CD4-positive, CD25-positive, alpha-beta regulatory T cell (primary cell): ENCODE measurements around the gene C2orf92. TPM values are rescaled to one million over a fixed set of nuclear protein-coding genes. Genes with fewer than 3 reads are reported as not detected.
"Not testable (repeated sequence)": the region's sequence is repeated elsewhere in the genome, so short reads cannot be mapped to it uniquely, and the experiment has no call there.

Experiments
- ATAC-seq, 2 donors: fragments of 150-1000 bp; cut with Tn5 transposase; one replicate each; pipeline ENCODE4 v1.10.0; 2021; ENCODE audit warnings: low read depth in 2 of 2, moderate number of reproducible peaks in 2 of 2, moderate library complexity in 1 of 2
- DNase-seq, 3 donors: peaks; one replicate each; pipeline versions ENCODE4 v3.0.0 to v3.0.0-alpha.2; 2012 to 2022; ENCODE audit warnings: mixed read lengths in 1 of 3
- H3K27ac ChIP-seq: one replicate; pipeline ENCODE4 v1.7.0; 2013; ENCODE audit warnings: mild to moderate bottlenecking, low read length; ENCODE audit not compliant: insufficient read depth, poor library complexity, severe bottlenecking
- H3K27me3 ChIP-seq: one replicate; pipeline ENCODE4 v1.7.0; 2013; ENCODE audit warnings: low read length; ENCODE audit not compliant: control insufficient read depth, insufficient read depth
- H3K36me3 ChIP-seq: one replicate; pipeline ENCODE4 v1.7.0; 2013; ENCODE audit warnings: mild to moderate bottlenecking, low read length, moderate library complexity; ENCODE audit not compliant: control insufficient read depth, insufficient read depth
- H3K4me1 ChIP-seq: 2 replicates; pipeline ENCODE4 v1.7.0; 2013; ENCODE audit warnings: mild to moderate bottlenecking, low read length; ENCODE audit not compliant: insufficient read depth, control insufficient read depth, poor library complexity, severe bottlenecking
- H3K4me3 ChIP-seq: one replicate; pipeline ENCODE4 v1.7.0; 2013; ENCODE audit warnings: low read depth, mild to moderate bottlenecking, low read length, moderate library complexity
- H3K9me3 ChIP-seq, 2 experiments: 1 replicate in 1 of 2; 2 replicates in 1 of 2; pipeline ENCODE4 v1.7.0; 2013; ENCODE audit warnings: low read length in 2 of 2, mild to moderate bottlenecking in 1 of 2, moderate library complexity in 1 of 2; ENCODE audit not compliant: control insufficient read depth in 2 of 2
- H3K27ac Mint-ChIP-seq, 3 donors: one replicate each; pipeline ENCODE4 v1.8.0; 2020 to 2022; ENCODE audit warnings: mild to moderate bottlenecking in 3 of 3, mixed read lengths in 3 of 3, moderate library complexity in 2 of 3
- H3K27me3 Mint-ChIP-seq: one replicate; pipeline ENCODE4 v1.8.0; 2022; ENCODE audit warnings: mild to moderate bottlenecking, mixed read lengths
- H3K36me3 Mint-ChIP-seq: one replicate; pipeline ENCODE4 v1.8.0; 2020; ENCODE audit warnings: mixed read lengths
- H3K4me1 Mint-ChIP-seq, 4 donors: one replicate each; pipeline ENCODE4 v1.8.0; 2020 to 2022; ENCODE audit warnings: mixed read lengths in 4 of 4, mild to moderate bottlenecking in 1 of 4
- H3K4me3 Mint-ChIP-seq, 4 donors: one replicate each; pipeline ENCODE4 v1.8.0; 2020 to 2022; ENCODE audit warnings: mild to moderate bottlenecking in 4 of 4, mixed read lengths in 4 of 4, moderate library complexity in 3 of 4
- H3K9me3 Mint-ChIP-seq, 7 donors: one replicate each; pipeline ENCODE4 v1.8.0; 2020 to 2022; ENCODE audit warnings: mixed read lengths in 7 of 7, mild to moderate bottlenecking in 3 of 7, moderate library complexity in 2 of 7
- polyA plus RNA-seq, 4 donors: library from polyadenylated mRNA; unstranded; fragments of 300-500 nt; fragmentation: Illumina TruSeq; gene quantifications; one replicate each; pipeline ENCODE4 v1.2.3, GENCODE V29; 2021
- total RNA-seq: library from RNA; stranded (reverse); gene quantifications from one replicate; pipeline ENCODE4 v1.2.3, GENCODE V29; 2022

C2orf92 gene
- 20.4 TPM for total RNA-seq
- under 1 TPM in 1 of 4 donors, not detected in 3; 0.61 TPM for polyA plus RNA-seq

DNA sequence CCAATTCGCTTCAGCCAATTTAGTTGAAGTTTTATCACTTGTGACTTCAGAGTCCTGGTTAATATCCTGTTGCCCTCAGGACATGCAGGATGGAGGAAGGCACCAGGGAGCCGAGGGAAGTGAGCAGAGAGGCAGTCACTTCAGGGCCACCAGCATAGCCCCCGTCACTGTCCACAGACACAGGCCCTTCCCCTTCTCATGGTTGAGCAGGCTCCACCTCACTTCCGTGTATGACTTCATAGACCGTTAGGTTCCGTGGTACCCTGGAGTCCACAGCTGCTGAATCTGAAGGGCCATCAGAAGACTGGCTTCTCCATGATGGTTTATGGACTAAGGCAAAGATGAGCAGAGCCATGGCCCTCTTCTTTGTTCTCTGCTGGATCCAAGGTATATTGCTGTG lies at the start of gene C2orf92:
TSS of gene C2orf92 (plus strand) at position 266 of the 400 bp plus-strand sequence. CDS start at position 342, 76 bp downstream.
- Mint-ChIP-seq H3K9me3 (no peaks in the 10 kb centered on the region), H3K4me3 (no peak within 1 kb of the TSS), H3K36me3 (peaks cover 6% of the 10 kb centered on the region), H3K27ac (peak within 1 kb of the TSS in 1 of 3 donors; percentile 41), H3K27me3 (no peaks in the 10 kb centered on the region), H3K4me1 (peaks cover 4 to 15% (median 8%) of the 10 kb centered on the region in 4 donors)
- Histone ChIP-seq H3K4me3 (no peak within 1 kb of the TSS), H3K9me3 (no peaks in the 10 kb centered on the region), H3K27me3 (no peaks in the 10 kb centered on the region), H3K36me3 (no peaks in the 10 kb centered on the region), H3K4me1 (peaks cover 7% of the 10 kb centered on the region), H3K27ac (no peak within 1 kb of the TSS)
- DNase-seq (no peak), ATAC-seq (peak in 1 of 2 donors; percentile 31)

DNA sequence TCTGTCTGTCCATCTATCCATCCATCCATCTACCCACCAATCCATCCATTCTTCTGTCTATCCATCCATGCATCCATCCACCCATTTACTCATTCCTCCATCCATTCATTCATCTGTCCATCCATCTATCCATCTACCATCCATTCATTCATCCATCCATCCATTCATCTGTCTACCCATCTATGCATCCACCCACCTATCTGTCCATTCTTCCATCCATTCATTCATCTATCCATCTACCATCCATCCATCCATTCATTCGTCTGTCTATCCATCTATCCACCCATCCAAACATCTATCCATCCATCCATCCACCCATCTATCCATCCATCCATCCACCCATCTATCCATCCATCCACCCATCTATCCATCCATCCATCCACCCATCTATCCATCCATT lies 49.0 kb upstream of the C2orf92 start:
- not testable (repeated sequence) for H3K9me3 ChIP-seq, H3K27me3 Mint-ChIP-seq, DNase-seq, H3K36me3 Mint-ChIP-seq, H3K4me3 Mint-ChIP-seq, H3K27me3 ChIP-seq, H3K9me3 Mint-ChIP-seq, ATAC-seq, H3K4me1 Mint-ChIP-seq, H3K4me3 ChIP-seq, H3K36me3 ChIP-seq, H3K27ac ChIP-seq, H3K4me1 ChIP-seq
- peak overlapping the region in 1 of 3 donors; percentile 74 for H3K27ac Mint-ChIP-seq

DNA sequence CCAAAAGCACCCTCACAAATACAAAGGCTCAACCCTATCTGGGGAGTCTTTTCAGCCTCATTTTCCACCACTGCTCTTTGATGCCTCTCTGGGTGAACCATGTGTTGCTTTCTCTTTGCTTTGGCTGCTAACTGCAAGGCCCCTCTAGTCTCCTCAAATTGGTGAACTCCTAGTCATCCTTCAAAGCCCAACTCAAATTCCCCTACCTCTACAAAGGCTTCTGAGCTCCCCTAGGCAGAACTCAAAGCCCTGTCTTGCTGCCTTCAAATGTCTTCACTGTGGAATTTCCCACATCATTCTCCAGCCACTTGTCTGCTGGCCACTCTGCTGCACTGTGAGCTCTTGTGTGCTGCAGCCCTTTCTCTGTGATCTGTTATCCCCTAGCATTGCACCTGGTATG lies 46.5 kb upstream of the C2orf92 start:
- not testable (repeated sequence) for H3K9me3 ChIP-seq, H3K9me3 Mint-ChIP-seq, H3K27ac Mint-ChIP-seq, H3K4me1 ChIP-seq, ATAC-seq, H3K27ac ChIP-seq, H3K4me3 Mint-ChIP-seq, H3K27me3 ChIP-seq, H3K36me3 ChIP-seq, DNase-seq, H3K4me1 Mint-ChIP-seq, H3K4me3 ChIP-seq, H3K36me3 Mint-ChIP-seq, H3K27me3 Mint-ChIP-seq

DNA sequence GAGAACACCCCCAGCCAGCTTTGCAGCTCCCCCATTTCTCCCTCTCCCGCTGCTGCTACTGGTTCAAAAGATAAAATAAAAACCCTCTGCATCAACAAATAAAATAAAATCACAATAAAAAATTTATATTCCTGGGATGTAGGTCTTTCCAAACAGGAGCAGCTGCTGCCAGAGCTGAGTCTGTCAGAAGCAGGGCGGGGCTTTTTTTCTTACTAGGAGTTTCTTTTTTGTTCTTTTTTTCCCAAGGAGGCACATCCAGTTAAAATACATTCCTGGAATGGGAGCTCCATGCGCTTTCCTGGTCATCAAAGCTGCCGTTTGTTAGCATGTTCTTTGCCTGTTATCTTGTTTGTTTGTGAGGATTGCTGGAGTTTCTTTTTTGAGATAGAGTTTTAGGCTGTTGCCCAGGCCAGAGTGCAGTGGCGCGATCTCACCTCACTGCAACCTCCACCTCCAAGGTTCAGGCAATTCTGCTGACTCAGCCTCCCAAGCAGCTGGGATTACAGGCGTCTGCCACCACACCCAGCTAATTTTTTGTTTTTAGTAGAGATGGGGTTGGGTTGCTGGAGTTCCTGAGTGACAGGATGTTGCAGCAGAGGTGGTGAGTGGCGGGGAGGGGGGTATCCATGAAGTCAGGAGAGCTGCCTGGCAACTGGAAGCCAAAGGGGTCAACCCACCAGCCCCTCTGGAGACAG lies 44.0 kb upstream of the C2orf92 start:
- not testable (repeated sequence) for H3K27ac ChIP-seq, ATAC-seq, H3K27me3 ChIP-seq, H3K36me3 Mint-ChIP-seq, H3K4me3 ChIP-seq, H3K36me3 ChIP-seq, H3K4me3 Mint-ChIP-seq, H3K9me3 Mint-ChIP-seq, DNase-seq, H3K4me1 Mint-ChIP-seq, H3K9me3 ChIP-seq, H3K27ac Mint-ChIP-seq, H3K4me1 ChIP-seq
- H3K27me3 Mint-ChIP-seq, result peaks cover 10% of the 10 kb centered on the region

DNA sequence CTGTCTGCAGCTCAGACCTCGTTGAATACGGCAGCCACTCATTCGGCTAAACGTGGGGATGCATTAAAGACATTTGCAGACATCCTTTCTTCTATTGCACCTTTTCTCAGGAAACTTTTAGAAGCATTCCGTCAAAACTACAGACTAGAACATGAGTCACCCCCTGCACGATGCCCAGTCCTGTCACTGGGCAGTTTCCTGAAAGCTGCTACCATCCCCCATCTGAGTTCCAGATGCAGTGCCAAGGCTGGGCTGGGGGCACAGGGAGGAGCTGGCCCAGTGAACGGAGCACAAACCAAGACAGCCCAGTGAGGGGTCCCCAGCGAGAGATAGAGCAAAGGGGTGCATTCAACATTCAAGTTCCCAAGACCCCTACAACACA lies 43.5 kb upstream of the C2orf92 start:
- DNase-seq, H3K27ac ChIP-seq, H3K9me3 Mint-ChIP-seq, H3K27ac Mint-ChIP-seq, H3K4me1 ChIP-seq, H3K27me3 ChIP-seq, H3K36me3 ChIP-seq, ATAC-seq, H3K4me3 Mint-ChIP-seq, H3K4me3 ChIP-seq, H3K9me3 ChIP-seq, H3K4me1 Mint-ChIP-seq, H3K36me3 Mint-ChIP-seq: not testable (repeated sequence)
- peaks cover 15% of the 10 kb centered on the region for H3K27me3 Mint-ChIP-seq

DNA sequence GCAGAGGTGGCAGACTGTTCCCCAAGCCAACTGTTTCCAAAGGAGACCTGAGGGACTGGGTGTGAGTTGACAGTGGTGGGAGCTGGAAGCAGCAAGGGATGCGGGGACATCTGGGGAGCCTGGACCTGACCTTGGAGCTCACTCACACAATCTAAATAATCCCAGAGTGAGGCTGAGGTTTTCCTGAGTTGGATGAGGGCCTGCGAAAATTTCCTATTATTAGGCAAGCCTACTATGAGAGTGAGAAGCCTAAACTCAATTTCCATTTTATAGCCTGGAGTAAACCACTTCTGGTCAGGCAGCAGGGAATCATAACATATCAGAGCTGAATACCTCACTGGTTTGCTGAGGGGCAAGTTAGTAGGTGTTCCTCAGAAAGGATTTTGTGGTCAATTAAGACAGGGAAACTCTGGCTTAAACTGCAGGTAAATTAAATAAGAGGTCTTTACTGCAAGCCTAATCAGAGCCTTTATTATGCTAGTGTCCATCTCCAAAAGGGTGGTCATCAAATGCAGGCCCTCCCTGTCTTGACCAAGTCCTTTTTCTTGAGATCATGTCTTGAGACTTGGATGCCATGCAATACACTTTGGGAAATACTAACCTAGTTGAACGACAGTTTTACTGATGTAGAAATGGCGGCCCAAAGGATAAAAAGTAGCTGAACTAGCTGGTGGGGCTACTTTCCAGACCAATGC lies 25.3 kb upstream of the C2orf92 start:
- Histone ChIP-seq H3K27ac (no peak overlapping the region), H3K4me3 (no peak overlapping the region), H3K9me3 (no peaks in the 10 kb centered on the region), H3K4me1 (peaks cover 26% of the 10 kb centered on the region), H3K27me3 (peaks cover 2% of the 10 kb centered on the region), H3K36me3 (peaks cover 21% of the 10 kb centered on the region)
- H3K9me3 Mint-ChIP-seq, result no peaks in the 10 kb centered on the region
- peaks cover 15% of the 10 kb centered on the region for H3K27me3 Mint-ChIP-seq
- ATAC-seq (no peak), DNase-seq (no peak)
- H3K27ac Mint-ChIP-seq, result no peak overlapping the region
- peaks cover 0 to 31% (median 20%) of the 10 kb centered on the region in 4 donors for H3K4me1 Mint-ChIP-seq
- H3K36me3 Mint-ChIP-seq, result peaks cover 10% of the 10 kb centered on the region
- peak overlapping the region in 3 of 4 donors; percentile 15 to 88 (median 77) for H3K4me3 Mint-ChIP-seq

DNA sequence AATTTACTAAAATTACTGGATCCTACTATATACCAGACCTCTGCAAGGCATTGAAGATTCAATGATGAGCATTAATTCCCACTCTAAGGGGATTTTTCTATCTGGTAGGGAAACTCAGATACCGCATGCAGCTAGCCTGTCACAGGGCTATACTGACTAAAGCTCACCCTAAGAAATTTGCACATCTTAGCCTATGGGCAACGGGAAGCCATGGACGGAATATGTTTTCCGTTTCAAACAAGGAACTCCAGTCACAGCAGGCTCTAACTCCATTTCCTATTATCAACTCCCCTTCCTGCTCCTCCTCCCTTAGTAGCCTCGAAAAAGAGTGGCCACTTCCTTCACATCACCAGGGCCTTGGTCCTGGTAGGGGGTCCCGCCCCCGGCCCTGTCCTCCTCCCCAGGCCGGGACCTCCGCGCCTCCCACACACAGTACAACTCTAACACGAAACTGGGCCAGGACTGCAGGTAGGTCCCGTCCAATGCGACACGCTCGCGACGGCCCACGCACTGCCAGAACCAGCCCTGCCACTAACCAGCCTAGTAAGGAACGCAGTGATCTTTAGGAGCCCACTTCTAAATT lies 24.3 kb upstream of the C2orf92 start:
- no peaks in the 10 kb centered on the region for H3K27me3 ChIP-seq
- H3K4me1 Mint-ChIP-seq, result peaks cover 0 to 36% (median 20%) of the 10 kb centered on the region in 4 donors
- peaks cover 26% of the 10 kb centered on the region for H3K4me1 ChIP-seq
- peak overlapping the region; percentile 88 to 96 (median 92) for H3K4me3 Mint-ChIP-seq
- H3K9me3 Mint-ChIP-seq, result no peaks in the 10 kb centered on the region
- DNase-seq (no peak), ATAC-seq (peak; percentile 34 to 36)
- H3K9me3 ChIP-seq, result no peaks in the 10 kb centered on the region
- H3K27me3 Mint-ChIP-seq, result peaks cover 8% of the 10 kb centered on the region
- peaks cover 18% of the 10 kb centered on the region for H3K36me3 Mint-ChIP-seq
- H3K36me3 ChIP-seq, result peaks cover 23% of the 10 kb centered on the region
- H3K27ac ChIP-seq, result peak overlapping the region; percentile 88
- peak overlapping the region; percentile 91 for H3K4me3 ChIP-seq
- peak overlapping the region; percentile 97 to 100 (median 98) for H3K27ac Mint-ChIP-seq
